Skeletal muscle cell (primary cell): Measurements from ENCODE around the gene FEN1.

Experiments used
- DNase-seq: peaks from one replicate; pipeline ENCODE4 v3.0.0-alpha.2; 2010; ENCODE audit warnings: low read depth
- H3K4me3 ChIP-seq: 2 replicates; pipeline ENCODE4 v1.5.1; 2011; ENCODE audit warnings: low read depth, mild to moderate bottlenecking, control low read depth, low read length, moderate library complexity

FEN1 gene

GRCh38 chr11:61756452-61757212, 36.1 kb upstream of the FEN1 start:
- H3K4me3 ChIP-seq, result no peak overlapping the region

DNA sequence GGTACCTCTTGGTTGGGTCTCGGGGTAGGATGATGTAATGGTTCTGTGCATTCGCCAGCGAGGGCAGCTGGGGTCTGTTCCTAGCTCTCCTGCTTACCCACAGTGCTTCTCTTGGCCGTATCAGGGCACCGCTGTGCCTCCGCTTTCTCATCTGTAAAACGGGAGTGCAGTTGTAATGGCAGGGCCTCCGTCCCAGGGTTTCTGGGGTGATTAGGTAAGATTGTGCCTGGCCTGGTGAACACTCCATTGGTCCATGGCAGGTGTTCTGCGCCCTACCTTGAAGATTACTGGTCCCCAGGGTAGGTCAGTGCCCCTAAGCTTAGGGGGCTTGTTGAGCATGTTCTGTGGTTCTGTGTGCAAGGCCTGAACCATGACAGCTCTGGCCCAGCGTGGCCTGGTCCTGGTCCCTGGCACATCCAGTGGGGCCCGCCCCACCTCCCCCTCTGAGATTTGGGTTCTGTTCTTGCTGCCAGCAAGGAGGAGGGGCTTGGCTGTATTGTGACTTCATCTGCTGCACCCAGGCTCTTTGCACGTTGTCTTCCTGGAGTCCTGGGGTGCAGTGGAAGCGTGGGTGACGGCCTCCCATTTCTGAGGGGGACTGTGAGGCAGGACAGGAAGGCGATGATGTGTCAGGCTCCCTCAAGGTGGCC, 35.4 kb upstream of the FEN1 start:
- no peak for DNase-seq
- H3K4me3 ChIP-seq, result no peak overlapping the region

More at GRCh38 chr11:61756452-61757212, 36.1 kb upstream of the FEN1 start:
- DNase-seq, result peak; percentile 20

DNA sequence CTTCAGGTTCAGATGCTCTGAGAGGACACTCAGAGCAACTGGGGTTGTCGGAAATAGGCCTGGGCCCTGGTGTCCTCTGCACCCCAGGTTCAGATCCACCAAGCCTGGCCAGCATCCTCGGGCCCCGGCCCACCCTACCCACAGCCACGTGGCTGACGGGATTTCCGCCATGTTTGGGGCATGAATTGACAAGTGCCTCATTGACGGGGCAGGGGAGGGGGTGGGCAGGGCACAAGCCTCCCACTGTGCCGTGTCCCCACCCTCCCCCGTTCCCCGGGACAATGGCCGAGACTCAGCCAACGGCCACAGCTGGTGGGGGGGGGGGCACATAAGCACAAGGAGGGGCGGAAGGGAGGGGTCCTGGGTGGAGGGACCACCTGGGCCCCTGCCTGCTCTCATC, 31.8 kb upstream of the FEN1 start:
- DNase-seq, result no peak
- no peak overlapping the region for H3K4me3 ChIP-seq

DNA sequence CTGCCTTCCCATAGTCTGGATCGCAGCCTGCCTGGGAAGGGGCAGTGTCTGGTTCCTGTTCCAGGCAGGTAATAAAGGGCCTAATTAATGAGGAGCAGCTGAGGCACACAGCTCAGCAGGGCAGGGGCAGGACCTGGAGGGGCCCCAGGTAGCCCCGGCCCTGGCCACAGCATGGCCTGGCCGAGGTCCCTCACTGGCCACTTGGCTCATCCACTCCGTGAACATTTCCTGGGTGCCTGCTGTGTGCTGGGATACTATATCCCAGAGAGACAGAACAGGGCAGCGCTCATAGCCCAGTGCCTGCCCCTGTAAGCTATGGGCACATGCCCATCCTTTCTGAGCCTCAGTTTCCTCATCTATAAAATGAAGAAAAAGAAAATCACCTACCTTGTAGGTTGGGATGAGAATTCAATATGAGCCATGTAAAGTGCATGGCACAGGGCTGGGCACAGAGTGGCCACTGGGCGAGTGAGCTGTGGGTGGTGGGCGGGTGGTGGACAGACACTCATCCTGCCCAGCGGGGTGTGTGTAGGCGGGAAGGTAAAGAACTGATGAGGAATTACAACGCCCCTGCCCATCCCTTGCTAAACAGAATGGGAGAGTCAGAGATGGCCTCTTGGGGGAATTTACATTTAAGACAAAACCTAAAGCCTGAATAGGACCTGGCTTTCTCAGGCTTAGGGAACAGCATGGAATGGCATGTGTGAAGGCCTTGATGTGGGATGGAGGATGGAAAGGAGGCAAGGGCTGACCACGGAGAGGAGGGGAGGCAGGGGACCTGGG, 31.1 kb upstream of the FEN1 start:
- no peak overlapping the region for H3K4me3 ChIP-seq
- DNase-seq, result no peak

DNA sequence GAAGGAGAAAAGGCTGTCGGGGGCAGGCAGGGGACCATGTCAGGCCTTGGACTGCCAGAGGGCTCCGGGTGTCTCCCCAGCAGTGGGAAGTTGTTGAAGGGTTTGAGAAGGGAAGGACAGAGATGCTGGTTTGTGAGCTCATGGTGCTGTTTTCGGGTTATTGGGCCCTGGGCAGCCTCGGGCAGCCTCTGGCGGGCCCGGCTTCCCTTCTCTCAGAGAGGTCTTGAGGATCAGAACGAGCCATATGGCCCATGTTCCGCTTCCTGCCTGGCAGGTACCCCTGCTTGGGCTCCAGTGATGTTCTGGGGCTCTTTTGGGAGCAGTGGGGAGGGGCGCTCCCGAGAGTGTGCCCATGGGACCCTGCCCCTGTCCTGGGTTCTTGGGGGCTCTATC, 30.5 kb upstream of the FEN1 start:
- no peak for DNase-seq
- no peak overlapping the region for H3K4me3 ChIP-seq

GRCh38 chr11:61762798-61763197, 29.9 kb upstream of the FEN1 start:
- no peak for DNase-seq
- H3K4me3 ChIP-seq, result no peak overlapping the region

GRCh38 chr11:61763930-61764605, 28.6 kb upstream of the FEN1 start:
- DNase-seq, result no peak
- H3K4me3 ChIP-seq, result no peak overlapping the region

GRCh38 chr11:61764606-61765260, 28.0 kb upstream of the FEN1 start:
- H3K4me3 ChIP-seq, result no peak overlapping the region
- no peak for DNase-seq

GRCh38 chr11:61765550-61766253, 27.0 kb upstream of the FEN1 start:
- no peak for DNase-seq
- H3K4me3 ChIP-seq, result no peak overlapping the region

- peak; percentile 42 for DNase-seq
- no peak overlapping the region for H3K4me3 ChIP-seq
Measured at GRCh38 chr11:61766353-61766841, 26.3 kb upstream of the FEN1 start.

DNA sequence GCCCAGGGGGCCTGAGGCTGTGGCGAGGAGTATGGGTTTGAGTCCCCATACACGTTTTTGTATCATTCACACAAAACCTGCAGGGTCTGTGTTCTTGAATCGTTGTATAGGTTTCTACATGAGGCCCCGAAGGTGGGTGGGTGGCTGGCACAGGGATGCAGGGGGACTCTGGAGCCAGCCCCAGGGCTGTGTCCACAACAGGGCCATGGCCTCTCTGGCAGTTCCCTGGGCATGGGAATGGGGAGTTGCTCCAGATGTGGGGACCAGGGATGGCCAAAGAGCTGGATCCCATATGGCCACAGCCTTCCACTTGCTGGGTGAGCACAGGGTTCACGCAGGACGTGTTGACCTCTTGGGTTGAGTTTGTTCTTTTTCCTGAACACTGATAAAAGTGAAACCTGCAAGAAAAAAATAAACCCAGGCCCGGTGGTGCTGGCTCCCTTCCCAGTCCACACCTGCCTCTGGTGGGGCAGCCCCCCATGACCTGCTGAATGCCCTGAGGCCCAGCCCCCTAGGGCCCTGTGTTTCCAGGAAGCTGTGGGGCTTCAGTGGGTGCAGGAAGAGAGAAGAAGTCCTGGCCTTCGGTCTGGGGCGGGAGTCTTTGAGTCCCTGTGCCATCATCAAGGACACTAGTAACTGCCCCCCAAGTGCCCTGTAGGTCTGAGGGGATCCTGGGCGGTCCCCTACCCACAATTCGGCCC, 24.2 kb upstream of the FEN1 start:
- DNase-seq, result no peak
- no peak overlapping the region for H3K4me3 ChIP-seq

GRCh38 chr11:61769169-61769920, 23.4 kb upstream of the FEN1 start:
- DNase-seq, result no peak
- H3K4me3 ChIP-seq, result no peak overlapping the region

DNA sequence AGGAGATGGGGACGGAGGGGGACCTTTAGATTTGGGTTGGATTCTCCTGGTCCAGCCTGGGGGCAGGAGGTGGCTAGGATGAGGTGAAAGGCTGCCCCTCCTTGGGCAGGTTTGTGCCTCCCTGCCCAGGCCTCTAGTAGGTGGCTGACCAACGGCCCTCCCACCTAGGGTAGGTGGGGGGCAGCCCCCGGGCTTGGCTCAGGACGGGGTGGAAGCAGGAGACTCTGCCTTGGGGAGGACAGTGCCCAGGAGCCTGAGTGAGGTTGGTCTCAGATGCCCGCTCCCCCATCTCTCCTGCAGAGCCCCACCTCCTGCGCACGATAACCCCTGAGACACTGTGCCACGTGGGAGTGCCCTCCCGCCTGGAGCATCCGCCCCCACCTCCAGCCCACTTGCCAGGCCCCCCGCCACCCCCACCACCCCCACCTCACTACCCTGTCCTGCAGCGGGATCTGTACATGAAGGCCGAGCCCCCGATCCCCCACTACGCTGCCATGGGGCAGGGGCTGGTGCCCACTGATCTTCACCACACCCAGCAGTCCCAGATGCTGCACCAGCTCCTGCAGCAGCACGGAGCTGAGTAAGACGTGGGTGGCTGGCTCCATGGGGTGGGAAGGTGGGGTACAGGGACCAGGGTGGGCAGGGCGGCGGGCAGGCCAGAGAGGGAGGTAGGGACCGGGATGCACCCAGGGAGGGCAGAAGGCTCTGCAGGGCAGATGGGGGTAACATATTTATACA, 22.6 kb upstream of the FEN1 start:
- DNase-seq, result no peak
- H3K4me3 ChIP-seq, result no peak overlapping the region

GRCh38 chr11:61771195-61771894, 21.4 kb upstream of the FEN1 start:
- DNase-seq, result no peak

DNA sequence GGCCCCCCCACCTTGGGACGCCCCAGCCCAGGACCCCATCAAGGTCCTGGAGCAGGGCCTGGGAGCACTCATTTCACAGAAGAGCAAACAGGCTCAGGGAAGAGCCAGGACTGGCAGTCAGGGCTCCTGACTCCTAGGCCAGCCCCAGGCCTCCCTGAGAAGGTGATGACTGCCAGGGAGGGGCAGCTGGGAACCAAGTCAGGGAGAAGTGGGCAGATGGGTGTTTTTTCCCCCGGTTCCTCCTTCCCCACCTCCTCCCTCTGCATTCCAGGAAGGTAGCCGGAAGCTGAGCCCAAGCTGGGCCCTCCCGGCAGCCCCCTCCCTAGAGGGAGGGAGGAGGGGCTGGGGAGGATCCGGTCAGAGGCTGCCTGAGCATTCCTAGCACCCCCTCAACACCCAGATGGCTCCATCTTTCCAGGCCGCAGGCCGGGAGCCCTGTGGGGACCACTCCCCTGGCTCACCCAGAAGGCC, 20.7 kb upstream of the FEN1 start:
- no peak for DNase-seq
- no peak overlapping the region for H3K4me3 ChIP-seq

More at GRCh38 chr11:61771195-61771894, 21.4 kb upstream of the FEN1 start:
- no peak overlapping the region for H3K4me3 ChIP-seq

GRCh38 chr11:61773356-61773755, 19.4 kb upstream of the FEN1 start:
- DNase-seq, result no peak
- no peak overlapping the region for H3K4me3 ChIP-seq
